Right atrium auricular region (tissue), 2 donors: ENCODE results near the gene CCL16. TPM values are rescaled to one million over a fixed set of nuclear protein-coding genes. Genes with fewer than 3 reads are reported as not detected.

Experiments used
- DNase-seq: peaks from one replicate; pipeline ENCODE4 v3.0.0-alpha.2; 2019; ENCODE audit warnings: low spot score
- H3K27ac ChIP-seq, 2 donors: fragments of 200-600 bp; sonication (generic); 1 replicate in 1 of 2; 2 replicates in 1 of 2; pipeline ENCODE4 v1.5.1; 2016 to 2019
- H3K27me3 ChIP-seq, 2 donors: fragments of 200-600 bp; sonication (generic); one replicate each; pipeline versions ENCODE4 v1.5.1 to v1.6.0; 2017 to 2019
- H3K36me3 ChIP-seq: fragments of 200-600 bp; sonication (generic); one replicate; pipeline ENCODE4 v1.5.1; 2016
- H3K4me1 ChIP-seq, 2 donors: fragments of 200-600 bp; sonication (generic); one replicate each; pipeline versions ENCODE4 v1.5.1 to v1.6.0; 2017 to 2019
- H3K4me3 ChIP-seq, 2 donors: fragments of 200-600 bp; sonication (generic); 1 replicate in 1 of 2; 2 replicates in 1 of 2; pipeline ENCODE4 v1.5.1; 2017 to 2019; ENCODE audit warnings: mild to moderate bottlenecking in 1 of 2, moderate library complexity in 1 of 2
- H3K9me3 ChIP-seq, 2 donors: fragments of 200-600 bp; sonication (generic); one replicate each; pipeline ENCODE4 v1.5.1; 2019
- CTCF ChIP-seq, 2 donors: fragments of 200-600 bp; sonication (generic); IDR thresholded peaks; one replicate each; pipeline ENCODE4 v1.5.1; 2019; ENCODE audit warnings: antibody characterized with exemption in 2 of 2
- total RNA-seq, 2 donors: library from RNA; depleted of rRNA; stranded (reverse); fragments of >200 nt; gene quantifications; one replicate each; pipeline ENCODE4 v1.1.0, GENCODE V29; 2016

Gene CCL16
- total RNA-seq, 2 donors from 2014 or later, result not detected

- DNase-seq, result no peak
These were observed 21.3 kb upstream of the CCL16 start for GRCh38 chr17:36002631-36003030.

DNA sequence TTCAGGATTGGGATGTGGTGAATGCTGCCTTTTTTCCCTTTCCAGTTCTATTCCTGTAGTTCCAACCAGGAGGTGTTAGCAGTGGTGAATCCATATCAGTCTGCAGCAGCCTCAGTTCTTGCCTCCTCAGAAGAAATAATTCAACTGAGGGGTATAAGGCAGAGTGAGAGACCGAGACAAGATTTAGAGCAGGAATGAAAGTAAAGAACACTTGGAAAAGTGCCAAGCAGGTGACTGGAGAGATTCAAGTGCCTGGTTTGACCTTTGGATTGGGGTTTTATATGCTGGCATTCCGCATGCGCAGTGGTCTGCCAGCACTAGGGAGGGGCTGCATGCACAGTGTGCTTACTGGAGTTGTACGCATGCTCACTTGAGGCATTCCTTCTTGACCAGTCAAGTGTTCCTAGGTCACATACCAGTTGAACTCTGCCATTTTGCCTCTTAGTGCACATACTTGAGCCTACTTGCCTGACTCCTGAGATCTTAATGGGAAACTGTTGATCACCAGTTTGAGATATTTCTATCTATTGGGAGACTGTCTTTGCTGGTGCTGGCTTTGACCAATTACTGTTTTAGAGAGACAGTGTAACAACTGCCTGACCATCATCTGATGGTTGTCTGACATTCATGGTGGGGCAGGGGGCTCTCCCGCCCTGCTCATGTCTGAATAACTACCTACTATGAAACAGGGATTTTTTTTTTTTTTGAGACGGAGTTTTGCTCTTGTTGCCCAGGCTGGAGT is 20.7 kb upstream of the CCL16 start:
- Histone ChIP-seq H3K27me3 (no peaks in the 10 kb centered on the region), H3K9me3 (no peaks in the 10 kb centered on the region), H3K4me3 (no peak overlapping the region), H3K27ac (no peak overlapping the region), H3K4me1 (no peaks in the 10 kb centered on the region), H3K36me3 (no peaks in the 10 kb centered on the region)
- TF ChIP-seq CTCF (IDR thresholded peaks at IDR 0.05), result no peak
- no peak for DNase-seq

More at GRCh38 chr17:36002631-36003030, 21.3 kb upstream of the CCL16 start:
- Histone ChIP-seq H3K36me3 (no peaks in the 10 kb centered on the region), H3K27ac (no peak overlapping the region), H3K27me3 (no peaks in the 10 kb centered on the region), H3K4me3 (no peak overlapping the region), H3K9me3 (no peaks in the 10 kb centered on the region), H3K4me1 (no peaks in the 10 kb centered on the region)
- no peak for TF ChIP-seq CTCF (IDR thresholded peaks at IDR 0.05)

- no peak within 1 kb of the TSS for H3K4me3 ChIP-seq
- no peak for TF ChIP-seq CTCF (IDR thresholded peaks at IDR 0.05)
- no peaks in the 10 kb centered on the region for H3K27me3 ChIP-seq
- H3K9me3 ChIP-seq, result no peaks in the 10 kb centered on the region
- H3K4me1 ChIP-seq, result no peaks in the 10 kb centered on the region
- no peaks in the 10 kb centered on the region for H3K36me3 ChIP-seq
- no peak within 1 kb of the TSS for H3K27ac ChIP-seq
- DNase-seq, result no peak
These were observed 19.9 kb upstream of the CCL16 start, which contains the start of gene CCL15 for GRCh38 chr17:36001110-36001771. Gene CCL15, minus strand, starts transcription at chr17:36001553. Its CDS starts 61 bp downstream, at chr17:36001492.

- Histone ChIP-seq H3K4me3 (no peak overlapping the region), H3K36me3 (no peaks in the 10 kb centered on the region), H3K27ac (no peak overlapping the region), H3K9me3 (no peaks in the 10 kb centered on the region), H3K27me3 (no peaks in the 10 kb centered on the region), H3K4me1 (no peaks in the 10 kb centered on the region)
- no peak for TF ChIP-seq CTCF (IDR thresholded peaks at IDR 0.05)
- DNase-seq, result no peak
These were observed 19.4 kb upstream of the CCL16 start for GRCh38 chr17:36000732-36001109.

DNA sequence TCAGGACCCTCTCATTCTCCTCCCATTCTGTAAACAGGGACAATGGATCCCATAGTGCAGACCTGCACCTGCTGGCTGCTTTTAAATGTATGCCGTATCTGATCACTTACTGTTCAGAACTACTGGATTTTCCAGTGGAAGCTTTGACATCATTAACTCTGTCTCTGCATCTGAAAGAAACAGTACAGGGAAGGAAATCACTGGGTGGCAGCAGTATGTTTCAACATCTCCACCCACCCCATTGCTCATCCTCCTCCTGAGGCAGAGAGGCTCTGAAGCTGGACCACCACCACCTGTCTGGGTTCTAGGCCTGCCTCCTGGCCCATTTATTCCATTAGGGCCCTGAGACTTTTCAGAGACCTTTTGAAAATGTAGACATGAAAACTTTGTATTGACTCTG is 17.5 kb upstream of the CCL16 start:
- H3K27ac ChIP-seq, result no peak overlapping the region
- no peaks in the 10 kb centered on the region for H3K27me3 ChIP-seq
- no peaks in the 10 kb centered on the region for H3K4me1 ChIP-seq
- H3K4me3 ChIP-seq, result no peak overlapping the region
- peaks cover 0 to 6% of the 10 kb centered on the region in 2 donors for H3K9me3 ChIP-seq
- H3K36me3 ChIP-seq, result no peaks in the 10 kb centered on the region
- no peak for TF ChIP-seq CTCF (IDR thresholded peaks at IDR 0.05)
- no peak for DNase-seq
